ENCODE results near the gene LTBP3. TPM values are rescaled to one million over a fixed set of nuclear protein-coding genes. Genes with fewer than 3 reads are reported as not detected.
A peak's percentile ranks its signal among the peaks of the same experiment; 100 is the strongest.

The LTBP3 gene
- polyA plus RNA-seq, 1 of the 3 experiments (the other 2 are of a cell fraction) = 167 TPM

- Histone ChIP-seq H3K4me1 (ENCODE audit: control insufficient read depth in 1 of 2, insufficient read depth in 2 of 2, low read depth in 1 of 2, low read length in 1 of 2) (peaks cover 41 to 47% of the 10 kb centered on the region in 2 experiments), H3K9me2 (no peaks in the 10 kb centered on the region), H3K4me3 (ENCODE audit: low read depth in 2 of 2, low read length in 1 of 2) (no peak overlapping the region), H3K27me3 (ENCODE audit: insufficient read depth) (no peaks in the 10 kb centered on the region), H4K20me1 (ENCODE audit: insufficient read depth) (no peaks in the 10 kb centered on the region), H2AFZ (ENCODE audit: low read depth) (no peak overlapping the region), H3F3A (replicated peaks; ENCODE audit: insufficient read depth) (peaks cover 58% of the 10 kb centered on the region), H3K9ac (no peak overlapping the region), H3K79me2 (ENCODE audit: insufficient read depth) (peaks cover 21% of the 10 kb centered on the region), H3K4me2 (peak overlapping the region; percentile 91), H3K9me3 (no peaks in the 10 kb centered on the region), H3K36me3 (replicated peaks in 1 of 2; ENCODE audit: control insufficient read depth in 1 of 2, insufficient read depth in 2 of 2, low read length in 1 of 2) (no peaks in the 10 kb centered on the region), H3K27ac (ENCODE audit: low read depth in 2 of 2, low read length in 1 of 2) (peak overlapping the region; percentile 97; a peak in 3 of 4 replicates)
- DNase-seq = no peak
- TF ChIP-seq CTCF (IDR thresholded peaks at IDR 0.05) = no peak
- TF ChIP-seq IRF3 (IDR thresholded peaks at IDR 0.05; ENCODE audit: low read depth, low read length) = no peak
- no peak for TF ChIP-seq PBX3 (IDR thresholded peaks at IDR 0.05)
- TF ChIP-seq MEF2A (IDR thresholded peaks at IDR 0.05; ENCODE audit: borderline replicate concordance, low read depth) = no peak
- no peak for TF ChIP-seq GABPA (IDR thresholded peaks at IDR 0.05; ENCODE audit: low read depth)
- no peak for TF ChIP-seq TCF12 (IDR thresholded peaks at IDR 0.05)
- no peak for TF ChIP-seq FOXJ3 (CRISPR knock-in tag; IDR thresholded peaks at IDR 0.05)
- TF ChIP-seq JUND (IDR thresholded peaks at IDR 0.05) = no peak
- no peak for TF ChIP-seq FOXM1 (IDR thresholded peaks at IDR 0.05; ENCODE audit: low read depth)
- no peak for TF ChIP-seq TAF1 (IDR thresholded peaks at IDR 0.05; ENCODE audit: borderline replicate concordance, low read depth, low read length)
- TF ChIP-seq USF1 (IDR thresholded peaks at IDR 0.05; ENCODE audit: borderline replicate concordance, low read depth) = no peak
- no peak for TF ChIP-seq RFX5 (IDR thresholded peaks at IDR 0.05; ENCODE audit: low read length)
- TF ChIP-seq SMC3 (IDR thresholded peaks at IDR 0.05; ENCODE audit: low read depth, low read length) = no peak
- no peak for TF ChIP-seq NFIC (IDR thresholded peaks at IDR 0.05; ENCODE audit: borderline replicate concordance)
- no peak for TF ChIP-seq GATA2 (CRISPR knock-in tag; IDR thresholded peaks at IDR 0.05)
- no peak for TF ChIP-seq RXRA (IDR thresholded peaks at IDR 0.05; ENCODE audit: borderline replicate concordance, low read depth)
- no peak for TF ChIP-seq POLR2AphosphoS5 (IDR thresholded peaks at IDR 0.05; ENCODE audit: low read depth, low read length)
- TF ChIP-seq RCOR1 (IDR thresholded peaks at IDR 0.05; ENCODE audit: low read length) = no peak
- POLR2A ChIA-PET = no interaction called here
- WGBS (ENCODE audit: low lambda C conversion rate) = 89% methylated on average over 7 of the region's 7 CpGs
- CTCF ChIA-PET = interaction anchor here (1.0 to 6.4 kb wide), 5 partner anchors 9 to 51 kb away, joined by 3 to 69 read pairs (median 13); partner anchors contain the start of genes EHBP1L1, FAM89B and ZNRD2
Observed at GRCh38 chr11:65562020-65562419, 3.9 kb upstream of the LTBP3 start.
